Suprapubic skin (tissue), 4 donors: ENCODE measurements around the gene IQCB1.

Experiments
- POLR2A ChIP-seq, 2 donors: fragments of 450-650 bp; IDR thresholded peaks; one replicate each; pipeline ENCODE4 v1.6.1; 2017; ENCODE audit warnings: antibody characterized with exemption in 2 of 2, mild to moderate bottlenecking in 2 of 2, moderate library complexity in 2 of 2
- POLR2AphosphoS5 ChIP-seq, 3 donors: sonication (generic); formaldehyde crosslinking; IDR thresholded peaks; one replicate each; pipeline ENCODE4 v1.6.1; 2017; ENCODE audit warnings: antibody characterized with exemption in 3 of 3
- TF ChIP-seq, protein P1 (sequence below), 2 donors: fragments of 200-600 bp in 1 of 2; fragments of 450-650 bp in 1 of 2; sonication (generic) in 1 of 2; IDR thresholded peaks; one replicate each; pipeline ENCODE4 v1.5.1; 2016 to 2019; ENCODE audit warnings: antibody characterized with exemption in 2 of 2, mild to moderate bottlenecking in 1 of 2, moderate library complexity in 1 of 2

DNA sequence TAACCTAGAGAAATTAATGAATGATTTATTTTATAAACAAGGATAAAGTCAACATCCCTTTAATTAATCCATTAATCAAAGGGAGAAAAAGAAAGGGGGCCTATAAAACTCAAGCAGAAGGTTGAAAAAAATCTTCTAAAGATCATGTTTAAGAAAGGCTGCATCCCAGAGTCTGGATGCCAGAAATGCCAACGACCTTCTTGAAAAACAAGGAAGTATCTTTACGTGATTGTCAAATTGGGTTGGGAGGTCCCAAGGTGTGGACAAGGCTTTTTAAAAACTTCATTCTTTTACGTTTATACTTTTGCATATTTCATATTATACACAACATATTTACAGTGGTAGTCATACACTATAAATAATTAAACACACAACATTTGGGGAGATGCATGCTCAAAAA, 86.9 kb downstream of the IQCB1 start:
- TF ChIP-seq, protein P1, sequence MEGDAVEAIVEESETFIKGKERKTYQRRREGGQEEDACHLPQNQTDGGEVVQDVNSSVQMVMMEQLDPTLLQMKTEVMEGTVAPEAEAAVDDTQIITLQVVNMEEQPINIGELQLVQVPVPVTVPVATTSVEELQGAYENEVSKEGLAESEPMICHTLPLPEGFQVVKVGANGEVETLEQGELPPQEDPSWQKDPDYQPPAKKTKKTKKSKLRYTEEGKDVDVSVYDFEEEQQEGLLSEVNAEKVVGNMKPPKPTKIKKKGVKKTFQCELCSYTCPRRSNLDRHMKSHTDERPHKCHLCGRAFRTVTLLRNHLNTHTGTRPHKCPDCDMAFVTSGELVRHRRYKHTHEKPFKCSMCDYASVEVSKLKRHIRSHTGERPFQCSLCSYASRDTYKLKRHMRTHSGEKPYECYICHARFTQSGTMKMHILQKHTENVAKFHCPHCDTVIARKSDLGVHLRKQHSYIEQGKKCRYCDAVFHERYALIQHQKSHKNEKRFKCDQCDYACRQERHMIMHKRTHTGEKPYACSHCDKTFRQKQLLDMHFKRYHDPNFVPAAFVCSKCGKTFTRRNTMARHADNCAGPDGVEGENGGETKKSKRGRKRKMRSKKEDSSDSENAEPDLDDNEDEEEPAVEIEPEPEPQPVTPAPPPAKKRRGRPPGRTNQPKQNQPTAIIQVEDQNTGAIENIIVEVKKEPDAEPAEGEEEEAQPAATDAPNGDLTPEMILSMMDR (IDR thresholded peaks at IDR 0.05), result no peak
- TF ChIP-seq POLR2AphosphoS5 (IDR thresholded peaks at IDR 0.05) (no peak), POLR2A (IDR thresholded peaks at IDR 0.05) (no peak)
